NCI-H1105 (cell line): Measurements from ENCODE around the gene IL18RAP.

ENCODE experiments used
- DNase-seq: peaks from one replicate; lab custom pipeline; 2025; lab: John Stamatoyannopoulos, UW

The IL18RAP gene

DNA sequence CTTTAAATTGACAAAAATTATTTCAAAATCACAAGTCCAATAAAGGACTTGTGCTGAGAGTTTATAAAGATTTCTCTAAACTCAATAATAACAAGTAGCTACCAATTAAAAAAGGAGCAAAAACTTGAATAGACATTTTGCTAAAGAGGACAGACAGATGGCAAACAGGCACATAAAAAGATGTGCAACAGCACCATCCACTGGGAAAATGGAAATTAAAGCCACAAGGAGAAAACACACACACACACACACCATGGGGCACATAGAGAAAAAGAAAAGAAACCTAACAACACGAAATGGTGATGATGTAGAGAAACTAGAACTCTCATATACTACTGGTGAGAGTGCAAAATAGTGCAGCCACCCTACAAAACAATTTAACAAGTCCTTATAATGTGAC is 37.5 kb downstream of the IL18RAP start:
- no peak for DNase-seq

DNA sequence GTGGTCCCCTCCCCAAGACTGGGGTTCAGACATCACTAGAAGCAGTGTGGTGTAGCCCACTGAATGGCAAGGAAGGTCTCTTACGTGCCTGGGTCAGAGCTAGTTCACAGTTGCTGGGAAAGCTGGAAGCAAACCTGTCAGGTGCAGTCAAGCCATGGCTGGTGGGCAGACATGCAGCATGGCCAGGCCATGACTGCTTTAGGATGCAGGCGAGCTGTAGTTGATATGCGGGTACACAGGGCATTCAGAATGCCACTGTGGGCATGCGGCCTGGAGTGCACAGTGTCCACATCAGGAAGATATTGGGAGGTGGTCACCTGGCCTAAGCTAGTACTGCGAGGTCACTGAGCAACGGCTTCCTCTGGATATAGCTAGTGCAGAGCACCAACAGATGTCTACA is 38.2 kb downstream of the IL18RAP start:
- DNase-seq: no peak

DNA sequence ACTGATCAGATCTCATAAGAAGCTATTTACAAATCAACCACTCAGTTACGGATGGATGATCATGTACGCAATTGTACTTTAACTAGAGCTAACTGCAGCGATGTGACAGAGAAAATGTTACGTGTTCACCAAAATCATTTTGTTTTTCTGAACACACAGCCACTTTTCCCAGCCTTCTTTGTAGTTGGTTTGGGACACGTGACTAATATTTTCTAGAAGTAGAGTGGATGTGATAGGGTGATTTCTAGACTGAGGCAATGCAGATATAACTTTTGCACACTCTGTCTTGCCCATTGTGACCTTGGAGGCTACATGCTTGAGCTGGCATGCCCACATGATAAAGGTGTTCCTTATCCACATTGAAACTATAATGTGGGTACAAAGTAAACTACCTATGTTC is 40.2 kb downstream of the IL18RAP start:
- DNase-seq: no peak

DNA sequence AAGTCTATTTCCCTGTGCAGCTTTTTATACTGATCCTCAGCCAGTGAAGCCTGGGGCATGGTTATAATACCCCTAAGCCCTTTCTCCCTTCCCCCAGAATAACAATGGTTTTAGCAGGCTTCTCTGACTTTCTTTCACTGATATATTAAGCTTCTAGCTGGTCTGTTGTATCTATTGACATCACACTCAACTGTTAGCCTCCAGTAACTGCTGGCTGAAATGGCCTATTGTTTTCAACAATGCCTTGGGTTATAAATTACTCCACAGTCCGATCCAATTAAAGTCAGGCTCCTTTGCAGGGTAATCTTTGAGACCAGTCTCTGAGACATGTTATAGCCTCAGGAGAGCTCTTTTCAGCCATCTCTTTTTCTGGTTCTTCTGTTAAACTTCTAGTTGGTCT is 47.2 kb downstream of the IL18RAP start:
- no peak for DNase-seq

DNA sequence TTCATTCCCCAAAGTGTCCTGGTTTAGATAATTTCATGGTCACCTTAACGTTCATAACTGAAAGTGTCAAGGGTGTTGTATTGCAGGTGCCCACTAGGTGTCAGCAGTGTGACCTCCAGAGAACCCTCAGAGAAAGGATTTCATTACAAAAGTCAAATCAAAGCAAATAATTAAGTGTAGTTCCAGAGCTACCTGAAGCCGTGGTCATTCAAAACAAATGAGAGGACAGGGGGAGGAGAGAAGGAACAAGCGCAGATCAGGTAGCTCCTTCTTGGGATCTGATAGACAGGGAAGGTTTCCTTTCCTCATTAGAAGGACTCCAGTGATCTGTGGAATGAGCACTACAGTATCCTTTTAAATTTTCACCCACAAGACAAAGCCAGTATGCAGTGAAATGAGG is 50.1 kb downstream of the IL18RAP start, which contains the start of gene SLC9A4:
TSS of gene SLC9A4 (plus strand) at position 207 of the 400 bp plus-strand sequence. CDS start 534 bp downstream, outside the sequence.
- DNase-seq: no peak

DNA sequence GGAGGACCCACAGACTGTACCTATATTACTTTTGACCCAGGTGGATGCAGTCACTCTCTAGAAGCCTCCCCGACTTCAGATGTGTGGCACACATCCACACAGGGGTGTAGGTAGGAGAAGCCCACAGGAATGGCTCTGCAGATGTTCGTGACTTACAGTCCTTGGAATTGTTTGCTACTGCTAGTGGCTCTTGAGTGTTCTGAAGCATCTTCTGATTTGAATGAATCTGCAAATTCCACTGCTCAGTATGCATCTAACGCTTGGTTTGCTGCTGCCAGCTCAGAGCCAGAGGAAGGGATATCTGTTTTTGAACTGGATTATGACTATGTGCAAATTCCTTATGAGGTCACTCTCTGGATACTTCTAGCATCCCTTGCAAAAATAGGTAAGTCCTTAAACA is 50.7 kb downstream of the IL18RAP start:
- DNase-seq: no peak

DNA sequence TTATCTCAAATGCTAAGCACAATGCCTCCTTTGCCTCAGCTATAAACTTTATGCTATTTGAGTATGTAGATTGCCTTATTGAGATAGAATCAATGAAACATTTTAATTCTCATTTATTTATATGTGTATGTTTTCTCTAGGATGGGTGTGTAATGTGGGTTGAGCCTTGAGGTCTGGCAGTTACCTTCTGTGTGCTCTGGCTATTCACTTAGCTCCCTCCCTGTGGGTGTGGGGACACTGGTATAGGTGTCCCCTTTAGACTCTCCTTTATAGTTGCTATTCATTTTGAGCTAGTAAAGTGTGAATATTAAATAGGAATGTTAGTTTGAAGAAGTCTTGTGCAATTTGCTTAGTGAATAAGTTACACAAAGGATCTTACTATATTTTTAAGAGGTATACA is 51.8 kb downstream of the IL18RAP start:
- no peak for DNase-seq

DNA sequence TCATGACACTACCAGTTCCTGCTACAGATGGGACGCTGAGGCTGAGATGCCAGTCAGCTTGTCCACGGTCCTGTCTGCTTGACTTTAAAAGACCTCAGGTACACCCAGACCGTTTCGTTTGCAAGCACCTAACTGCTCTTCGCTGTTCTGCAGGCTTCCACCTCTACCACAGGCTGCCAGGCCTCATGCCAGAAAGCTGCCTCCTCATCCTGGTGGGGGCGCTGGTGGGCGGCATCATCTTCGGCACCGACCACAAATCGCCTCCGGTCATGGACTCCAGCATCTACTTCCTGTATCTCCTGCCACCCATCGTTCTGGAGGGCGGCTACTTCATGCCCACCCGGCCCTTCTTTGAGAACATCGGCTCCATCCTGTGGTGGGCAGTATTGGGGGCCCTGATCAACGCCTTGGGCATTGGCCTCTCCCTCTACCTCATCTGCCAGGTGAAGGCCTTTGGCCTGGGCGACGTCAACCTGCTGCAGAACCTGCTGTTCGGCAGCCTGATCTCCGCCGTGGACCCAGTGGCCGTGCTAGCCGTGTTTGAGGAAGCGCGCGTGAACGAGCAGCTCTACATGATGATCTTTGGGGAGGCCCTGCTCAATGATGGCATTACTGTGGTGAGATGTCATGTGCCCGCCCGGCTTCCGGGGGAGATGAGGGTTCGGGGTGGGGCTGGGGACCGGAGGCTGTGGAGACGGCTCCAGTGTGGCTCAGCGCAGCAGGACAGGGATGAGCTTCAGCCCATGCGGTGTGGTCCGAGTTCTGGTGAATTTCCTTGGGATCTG is 55.9 kb downstream of the IL18RAP start:
- DNase-seq: no peak

DNA sequence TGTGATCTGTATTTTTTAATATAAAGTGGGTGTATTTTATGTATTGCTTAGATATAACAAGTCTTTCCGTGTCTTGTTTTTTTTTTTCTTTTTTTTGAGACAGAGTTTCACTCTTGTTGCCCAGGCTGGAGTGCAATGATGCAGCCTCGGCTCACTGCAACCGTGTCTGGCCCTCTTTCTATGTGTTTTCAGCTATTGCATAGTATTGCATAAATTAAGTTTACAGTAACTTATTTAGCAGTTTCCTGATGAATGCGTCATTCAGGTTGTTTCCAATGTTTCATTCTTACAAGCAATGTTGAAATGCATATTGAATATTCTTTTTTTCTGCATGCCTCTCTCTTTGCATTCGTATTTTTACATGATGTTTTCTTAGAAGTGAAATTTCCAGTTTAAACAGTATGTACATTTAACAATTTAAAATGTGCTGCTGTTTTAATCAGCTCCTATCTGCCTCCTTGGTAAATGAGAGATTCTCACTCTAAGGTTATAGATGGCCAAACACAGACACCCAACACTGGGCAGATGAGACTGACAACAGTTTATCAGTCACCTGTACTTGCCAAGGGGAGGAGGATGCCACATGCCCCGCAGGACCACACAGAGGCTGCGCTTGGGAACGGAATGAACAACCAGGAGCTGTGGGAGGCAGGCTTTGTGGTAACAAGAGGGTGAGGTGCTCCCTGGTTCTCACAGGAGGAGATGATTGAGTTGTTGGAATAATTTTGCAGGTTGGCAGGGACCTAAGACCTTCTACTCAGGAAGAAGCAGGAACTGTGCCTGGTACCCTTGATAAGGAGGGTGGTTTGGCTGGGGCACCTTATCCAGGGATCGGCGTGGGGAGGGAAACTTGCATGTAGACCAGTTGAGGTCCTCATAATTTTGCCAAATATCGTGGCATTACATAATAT is 57.6 kb downstream of the IL18RAP start:
- DNase-seq: no peak

DNA sequence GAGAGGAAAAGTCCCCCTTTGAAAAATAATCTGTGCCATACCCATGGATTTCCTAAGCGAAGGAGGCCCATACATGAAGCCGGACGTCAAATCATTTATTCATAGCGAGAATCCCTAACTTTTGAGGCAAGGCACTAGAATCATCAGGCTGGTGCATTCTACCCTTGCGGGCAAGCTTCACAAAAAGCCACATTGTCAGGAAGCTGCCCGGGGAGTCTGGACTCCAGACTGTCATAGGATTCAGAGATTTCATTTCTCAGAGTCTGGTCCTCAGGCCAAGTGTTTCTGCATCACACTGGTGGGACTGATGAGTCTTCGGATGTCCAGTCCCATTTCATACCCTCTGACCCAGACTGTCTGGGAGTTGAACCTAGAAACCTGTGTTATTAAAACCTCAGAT is 59.0 kb downstream of the IL18RAP start:
- no peak for DNase-seq

DNA sequence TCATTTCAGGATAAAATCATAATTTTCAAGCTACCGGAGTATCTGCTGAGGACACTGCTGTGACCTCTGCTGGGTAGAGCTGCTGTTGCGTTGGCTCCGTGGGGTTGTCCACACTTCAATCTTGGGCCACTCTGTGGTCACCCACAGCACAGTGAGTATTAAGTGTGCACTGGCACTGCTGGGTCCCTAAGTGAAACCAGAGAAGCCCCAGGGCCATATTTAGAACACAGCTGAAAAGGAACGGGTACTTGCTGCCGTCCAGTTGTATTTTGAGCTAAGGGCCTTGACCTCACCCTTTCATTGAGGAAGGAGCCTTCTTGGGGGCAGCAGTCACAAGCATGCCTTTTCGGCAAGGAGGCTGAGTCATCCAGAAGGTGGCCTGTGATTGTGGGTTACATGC is 60.1 kb downstream of the IL18RAP start:
- no peak for DNase-seq

DNA sequence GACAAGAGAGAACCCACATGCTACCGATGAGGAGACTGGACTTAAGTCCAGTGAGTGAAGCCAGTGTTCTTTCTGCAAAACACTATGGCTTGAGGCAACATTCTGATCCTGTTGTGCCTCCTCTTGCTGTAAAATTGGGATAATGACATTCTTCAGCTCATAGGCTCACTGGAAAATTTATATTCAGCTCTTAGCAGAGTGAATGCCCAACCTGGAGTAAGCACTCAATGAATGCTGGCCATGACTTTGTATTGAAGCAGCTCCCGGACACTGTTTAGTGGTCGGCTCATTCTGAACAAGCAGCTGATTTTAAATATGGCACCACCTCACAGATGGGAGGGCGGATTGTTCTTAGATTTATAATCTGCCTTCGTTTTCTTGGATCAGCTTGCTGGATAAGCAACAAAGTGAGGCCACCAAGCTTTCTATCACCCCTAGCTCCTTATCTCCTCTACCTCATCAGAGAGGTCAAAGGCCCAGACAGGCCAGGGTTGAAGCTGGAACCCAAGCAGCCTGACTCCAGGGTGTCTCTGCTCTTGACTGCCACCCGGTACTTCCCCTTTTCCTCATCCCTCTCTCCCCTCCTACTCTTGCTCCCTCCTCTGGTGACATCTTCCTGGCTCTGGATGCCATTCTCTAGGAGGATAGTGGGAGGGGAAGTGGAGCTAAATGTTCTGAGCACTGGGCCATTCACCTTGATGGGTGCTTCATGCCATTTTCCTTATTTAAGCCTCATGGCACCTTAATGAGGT is 61.5 kb downstream of the IL18RAP start:
- DNase-seq: no peak

DNA sequence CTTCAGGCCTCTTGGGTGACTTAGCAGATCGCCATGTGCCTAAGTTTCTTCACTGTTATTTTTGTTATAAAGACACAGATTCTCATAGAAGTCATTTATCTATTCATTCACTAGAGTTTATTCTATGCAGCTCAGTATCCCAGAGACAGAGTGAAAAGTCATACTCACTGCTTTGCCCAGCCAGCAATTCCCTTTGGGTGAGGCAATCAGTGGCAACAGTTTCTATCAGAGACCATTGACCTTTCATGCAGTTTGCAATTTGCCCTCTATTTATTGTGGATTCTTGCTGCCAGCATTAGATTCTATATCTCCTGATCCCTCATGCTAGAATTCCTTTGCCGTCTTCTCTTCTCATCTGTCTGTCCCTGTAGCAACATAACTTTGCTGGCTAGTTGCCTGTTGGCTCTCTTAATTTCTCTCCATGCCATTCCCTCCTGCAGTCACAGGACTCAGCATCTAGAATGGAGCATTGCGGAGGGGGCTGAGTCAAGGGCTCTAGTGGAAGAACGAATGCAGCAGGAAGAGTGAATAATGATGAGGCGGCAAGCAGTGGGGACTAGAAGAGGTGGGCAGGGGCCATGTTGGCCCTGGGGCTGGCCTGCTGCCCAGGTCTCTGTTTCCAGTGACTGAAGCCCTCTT is 62.3 kb downstream of the IL18RAP start:
- no peak for DNase-seq

DNA sequence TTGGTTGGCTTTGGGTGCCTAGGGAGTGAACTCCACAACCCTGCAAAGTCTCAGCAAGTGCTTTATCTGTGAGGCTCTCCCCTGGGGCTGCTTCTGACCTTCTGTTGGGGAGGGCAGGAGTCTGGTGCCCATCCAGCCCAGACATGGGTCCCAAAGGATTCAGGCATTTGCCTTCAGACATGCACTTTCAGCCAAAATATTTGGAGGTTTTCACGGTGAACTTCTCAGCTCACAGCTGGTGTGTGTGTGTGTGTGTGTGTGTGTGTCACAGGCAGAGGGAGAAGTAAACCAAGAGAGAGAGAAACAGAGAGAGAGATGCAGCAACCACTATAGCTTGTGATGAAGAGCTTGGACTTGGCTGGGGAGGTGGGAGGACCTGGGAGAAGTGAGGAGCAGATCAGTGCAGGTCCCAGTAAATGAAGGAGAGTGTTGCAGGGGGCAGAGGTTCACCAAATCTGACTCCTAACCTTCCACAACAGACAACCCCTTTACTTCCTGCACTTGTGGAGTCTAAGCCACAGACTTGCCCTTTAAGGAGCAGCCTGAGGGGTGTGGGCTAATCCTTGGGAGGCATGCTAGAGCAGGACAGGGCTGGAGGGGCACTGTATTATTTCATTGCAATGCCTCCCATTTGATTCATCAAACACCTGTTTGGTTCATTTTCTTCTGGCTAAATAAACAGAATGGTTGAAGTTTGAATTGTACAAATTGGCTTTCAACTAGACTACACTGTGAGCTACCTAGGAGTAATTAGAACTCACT is 64.2 kb downstream of the IL18RAP start:
- DNase-seq: no peak

DNA sequence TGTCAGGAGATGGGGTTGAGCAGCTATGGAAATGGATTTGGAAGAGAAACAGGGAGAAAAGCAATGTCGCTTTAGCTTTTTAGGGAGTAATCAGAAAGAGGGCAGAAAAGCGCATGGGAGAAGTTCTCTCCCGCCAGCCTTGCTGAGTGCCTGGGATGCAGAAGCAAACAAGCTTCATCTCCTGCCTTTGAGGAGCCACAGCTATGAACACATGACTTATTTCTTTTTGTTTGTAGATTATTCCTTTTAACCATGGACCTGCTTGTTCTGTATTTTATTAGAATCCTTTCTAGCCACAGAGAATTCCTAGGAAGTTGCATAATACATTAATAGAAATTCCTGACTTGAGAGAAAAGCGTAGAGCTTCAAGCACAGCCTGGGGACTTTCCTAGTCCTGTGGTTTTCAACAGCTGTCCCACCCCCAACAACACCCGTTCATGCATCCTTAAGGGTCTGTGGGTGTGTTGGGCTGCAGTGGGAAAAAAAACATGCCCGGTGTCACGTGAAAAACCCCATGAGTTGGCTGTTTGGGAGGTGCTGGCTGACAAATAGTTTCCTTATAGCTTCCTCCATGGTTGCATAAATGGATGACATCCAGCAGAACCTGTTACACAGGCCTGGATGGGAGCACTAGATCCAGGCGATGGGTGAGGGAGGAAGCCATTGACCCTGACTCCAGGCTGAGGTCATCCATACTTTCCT is 65.0 kb downstream of the IL18RAP start:
- DNase-seq: no peak

DNA sequence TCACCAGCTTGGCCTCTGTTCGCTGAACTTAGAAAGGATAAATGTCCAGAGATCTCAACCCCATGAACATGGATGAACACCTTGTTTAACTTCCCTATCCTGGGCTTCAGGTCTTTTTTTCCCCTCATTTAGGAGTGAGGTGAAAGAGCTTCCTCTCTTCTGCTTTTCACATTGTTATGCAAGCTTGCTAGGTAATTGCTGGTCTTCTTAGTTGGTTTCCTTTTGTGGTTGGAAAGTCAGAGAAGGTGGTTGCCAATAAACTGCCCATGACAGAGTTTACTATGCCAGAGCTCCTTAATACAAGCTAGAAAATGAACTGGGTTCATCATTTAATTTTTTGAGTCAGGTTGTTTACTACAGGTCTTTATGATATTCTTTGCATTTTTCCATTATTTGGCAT is 66.7 kb downstream of the IL18RAP start:
- DNase-seq: no peak

DNA sequence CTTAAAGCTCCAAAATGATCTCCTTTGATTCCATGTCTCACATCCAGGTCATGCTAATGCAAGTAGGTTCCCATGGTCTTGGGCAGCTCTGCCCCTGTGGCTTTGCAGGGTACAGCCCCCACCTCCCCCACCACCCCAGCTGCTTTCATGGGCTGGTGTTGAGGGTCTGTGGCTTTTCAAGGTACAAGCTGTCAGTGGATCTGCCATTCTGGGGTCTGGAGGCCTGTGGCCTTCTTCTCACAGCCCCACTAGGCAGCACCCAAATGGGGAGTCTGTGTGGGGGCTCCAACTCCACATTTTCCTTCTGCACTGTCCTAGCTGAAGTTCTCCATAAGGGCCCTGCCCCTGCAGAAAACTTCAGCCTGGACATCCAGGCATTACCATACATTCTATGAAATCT is 69.0 kb downstream of the IL18RAP start:
- DNase-seq: no peak

DNA sequence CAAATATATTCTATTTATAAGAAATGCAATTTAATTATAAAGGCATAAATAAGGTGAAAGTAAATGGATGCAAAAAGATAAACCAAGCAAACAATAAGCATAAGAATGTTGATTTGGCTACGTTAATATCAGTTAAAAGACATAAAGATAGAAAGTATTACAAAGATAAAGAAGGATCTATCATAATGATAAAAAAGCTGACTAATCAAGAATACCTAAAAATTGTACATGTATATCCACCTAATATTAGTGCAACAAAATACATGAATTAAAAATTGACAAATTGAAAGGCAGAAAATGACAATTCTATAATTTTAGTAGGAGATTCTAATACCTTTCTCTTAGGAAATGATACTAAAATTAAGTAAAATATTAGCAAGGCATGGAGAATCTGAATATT is 71.6 kb downstream of the IL18RAP start:
- no peak for DNase-seq

DNA sequence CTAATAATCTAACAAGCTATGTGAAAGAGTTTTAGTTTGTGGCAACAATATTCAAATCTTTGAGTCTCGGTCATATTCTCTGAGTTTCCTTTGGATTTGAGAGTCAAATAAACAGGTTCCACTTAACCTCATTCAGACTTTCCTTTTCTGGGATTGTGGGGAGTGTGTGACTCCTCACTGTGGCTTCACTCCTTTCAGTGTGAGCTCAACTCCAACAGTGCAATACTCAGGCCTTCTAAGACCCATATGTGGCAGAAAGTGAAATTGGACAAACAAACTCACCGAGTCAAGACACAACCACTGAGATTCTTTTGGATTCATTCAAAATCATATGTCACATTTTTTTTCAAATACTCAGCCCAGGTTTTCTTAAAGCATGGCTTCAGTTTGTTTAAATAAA is 75.5 kb downstream of the IL18RAP start:
- DNase-seq: no peak

DNA sequence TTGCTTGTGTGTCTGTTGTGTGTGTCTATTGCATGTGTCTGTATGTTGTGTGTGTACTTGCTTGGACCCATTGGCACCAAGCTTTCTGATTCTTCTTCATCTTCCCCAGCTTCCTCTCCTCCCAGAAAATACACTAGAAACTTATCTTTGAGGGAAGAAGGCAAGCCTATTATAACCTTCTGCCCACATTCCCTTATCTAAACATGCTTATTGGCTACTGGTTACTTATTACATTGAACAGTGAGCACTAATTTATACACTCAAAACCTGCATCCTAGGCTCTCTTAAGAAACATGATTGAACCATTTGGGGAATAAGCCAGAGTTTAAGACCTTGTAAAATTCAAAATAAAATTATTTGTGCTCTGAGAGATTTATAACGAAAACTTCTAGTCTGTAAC is 76.6 kb downstream of the IL18RAP start:
- no peak for DNase-seq
